DOHH2 (cell line): ENCODE data around the gene ARMC9.

ENCODE experiments used
- H3F3A ChIP-seq: fragments of 200-600 bp; sonication (generic), shearing (Covaris generic); 2 replicates; pipeline ENCODE4 v1.6.0; 2016; ENCODE audit warnings: antibody characterized with exemption, mild to moderate bottlenecking; ENCODE audit not compliant: control insufficient read depth, insufficient read depth
- H3K27ac ChIP-seq: fragments of 200-600 bp; sonication (generic); 2 replicates; pipeline ENCODE4 v1.5.1; 2014; ENCODE audit warnings: low read depth, mild to moderate bottlenecking, low read length, moderate library complexity
- H3K27me3 ChIP-seq: fragments of 200-600 bp; sonication (generic); 2 replicates; pipeline ENCODE4 v1.6.1; 2014; ENCODE audit warnings: mild to moderate bottlenecking, low read length, mixed read lengths; ENCODE audit not compliant: control insufficient read depth
- H3K36me3 ChIP-seq: fragments of 200-600 bp; sonication (generic); 2 replicates; pipeline ENCODE4 v1.6.1; 2014; ENCODE audit warnings: mild to moderate bottlenecking, low read length, moderate library complexity, mixed read lengths; ENCODE audit not compliant: control insufficient read depth
- H3K4me1 ChIP-seq: fragments of 200-600 bp; sonication (generic); 2 replicates; pipeline ENCODE4 v1.6.1; 2014; ENCODE audit warnings: mild to moderate bottlenecking, low read length, mixed read lengths; ENCODE audit not compliant: control insufficient read depth
- H3K4me2 ChIP-seq: fragments of 200-600 bp; sonication (generic); 2 replicates; pipeline ENCODE4 v1.6.0; 2014; ENCODE audit warnings: mild to moderate bottlenecking, low read length, moderate library complexity
- H3K4me3 ChIP-seq: fragments of 200-600 bp; sonication (generic); 2 replicates; pipeline ENCODE4 v1.5.1; 2014; ENCODE audit warnings: mild to moderate bottlenecking, low read length, mixed read lengths
- H3K79me2 ChIP-seq: fragments of 200-600 bp; sonication (generic); 2 replicates; pipeline ENCODE4 v1.6.1; 2014; ENCODE audit warnings: mild to moderate bottlenecking, low read length, mixed read lengths; ENCODE audit not compliant: control insufficient read depth
- H3K9me2 ChIP-seq: fragments of 200-600 bp; sonication (generic); replicated peaks from 2 replicates; pipeline ENCODE4 v1.6.1; 2014; ENCODE audit warnings: mild to moderate bottlenecking, low read length, mixed read lengths; ENCODE audit not compliant: control insufficient read depth
- H3K9me3 ChIP-seq: fragments of 200-600 bp; sonication (generic); 2 replicates; pipeline ENCODE4 v1.6.1; 2014; ENCODE audit warnings: antibody characterized with exemption, low read length, mixed read lengths; ENCODE audit not compliant: control insufficient read depth, insufficient read depth
- H4K20me1 ChIP-seq: fragments of 200-600 bp; sonication (generic); 2 replicates; pipeline ENCODE4 v1.6.0; 2014; ENCODE audit warnings: low read depth, mild to moderate bottlenecking, antibody characterized with exemption, low read length, moderate library complexity; ENCODE audit not compliant: control insufficient read depth, insufficient read depth
- EZH2phosphoT487 ChIP-seq: fragments of 200-600 bp; sonication (generic); IDR thresholded peaks from 2 replicates; pipeline ENCODE4 v1.6.1; 2017; ENCODE audit warnings: borderline replicate concordance, mild to moderate bottlenecking, antibody characterized with exemption, low read length, moderate library complexity, mixed read lengths
- TF ChIP-seq, protein P1 (sequence below): fragments of 200-600 bp; sonication (generic); IDR thresholded peaks from one replicate; pipeline ENCODE4 v1.5.1; 2014; ENCODE audit warnings: antibody characterized with exemption, mild to moderate bottlenecking, low read depth, low read length; ENCODE audit not compliant: poor library complexity, severe bottlenecking

Gene ARMC9

DNA sequence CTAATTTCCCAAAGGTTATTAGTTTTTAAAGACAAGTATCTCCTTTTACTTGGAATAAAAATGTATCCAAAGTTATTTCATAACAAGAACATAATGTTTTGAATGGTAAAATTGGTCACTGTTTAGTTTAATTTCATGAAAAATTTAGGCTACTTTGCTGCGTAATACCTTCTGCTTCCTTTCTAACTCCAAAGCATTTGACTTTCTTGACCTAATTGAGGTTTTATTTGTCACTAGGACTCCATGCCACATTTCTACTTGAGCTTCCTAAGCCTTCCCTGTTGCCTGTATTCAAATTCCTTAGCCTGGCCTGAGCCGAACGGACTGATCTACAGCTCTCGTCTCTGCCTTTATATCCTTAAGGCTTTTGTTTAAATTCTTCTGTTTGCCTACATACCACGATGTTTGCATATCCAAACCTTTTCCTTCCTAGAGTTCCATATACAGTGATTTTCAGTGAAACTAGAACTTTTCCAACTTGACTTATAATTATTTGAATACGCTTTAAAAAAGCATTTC is 25.1 kb downstream of the ARMC9 start:
- no peak overlapping the region for H3K4me2 ChIP-seq
- no peak overlapping the region for H3K27ac ChIP-seq
- no peaks in the 10 kb centered on the region for H3K36me3 ChIP-seq

DNA sequence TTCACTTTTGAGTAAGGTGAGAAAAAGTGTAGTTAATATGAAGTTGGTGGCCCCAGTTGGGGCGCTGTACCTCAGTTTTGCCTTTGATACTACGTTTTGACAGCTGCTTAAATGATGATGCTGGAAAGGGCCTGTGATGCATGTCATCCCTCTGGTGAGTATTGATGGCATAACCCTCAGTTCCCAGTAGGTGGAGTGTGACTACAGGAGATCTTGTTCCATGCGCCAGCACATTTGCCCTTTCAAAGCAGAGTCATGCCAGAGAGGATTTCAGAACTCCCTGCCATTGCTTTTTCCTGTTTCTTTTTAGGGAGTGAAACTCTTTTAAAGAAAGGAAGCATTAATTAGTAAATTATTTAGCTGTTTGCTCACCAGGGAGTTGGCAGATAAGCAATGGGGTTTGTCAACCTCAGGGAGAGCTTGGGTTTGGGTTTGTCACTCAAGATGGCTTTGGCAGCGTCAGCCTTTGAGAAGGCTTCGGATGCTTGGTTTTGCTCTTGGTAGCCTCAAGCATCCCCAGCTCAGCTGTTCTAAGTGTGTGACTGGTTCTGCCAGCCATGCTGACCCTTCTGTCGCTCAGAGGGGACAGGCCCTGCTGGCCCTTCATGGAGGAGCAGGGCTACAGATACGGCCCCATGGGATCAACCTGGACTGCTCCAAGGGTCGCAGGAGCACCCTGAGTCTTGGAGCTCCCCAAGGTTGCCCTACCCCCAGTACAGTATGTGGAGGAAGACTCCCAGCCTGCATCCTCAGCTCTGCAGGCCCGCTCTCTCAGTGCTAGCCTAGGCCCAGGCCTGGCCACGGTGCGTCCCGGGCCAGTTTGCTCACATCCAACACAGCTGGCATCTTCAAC is 29.1 kb downstream of the ARMC9 start:
- H4K20me1 ChIP-seq, result no peaks in the 10 kb centered on the region
- H3K9me3 ChIP-seq, result no peaks in the 10 kb centered on the region
- H3K36me3 ChIP-seq, result no peaks in the 10 kb centered on the region
- H3K27ac ChIP-seq, result peak overlapping the region; percentile 80
- peaks cover 44% of the 10 kb centered on the region for H3K4me1 ChIP-seq
- peaks cover 11% of the 10 kb centered on the region for H3F3A ChIP-seq
- no peaks in the 10 kb centered on the region for H3K27me3 ChIP-seq
- no peaks in the 10 kb centered on the region for H3K9me2 ChIP-seq
- H3K79me2 ChIP-seq, result no peaks in the 10 kb centered on the region
- H3K4me2 ChIP-seq, result peak overlapping the region; percentile 85
- TF ChIP-seq, protein P1, sequence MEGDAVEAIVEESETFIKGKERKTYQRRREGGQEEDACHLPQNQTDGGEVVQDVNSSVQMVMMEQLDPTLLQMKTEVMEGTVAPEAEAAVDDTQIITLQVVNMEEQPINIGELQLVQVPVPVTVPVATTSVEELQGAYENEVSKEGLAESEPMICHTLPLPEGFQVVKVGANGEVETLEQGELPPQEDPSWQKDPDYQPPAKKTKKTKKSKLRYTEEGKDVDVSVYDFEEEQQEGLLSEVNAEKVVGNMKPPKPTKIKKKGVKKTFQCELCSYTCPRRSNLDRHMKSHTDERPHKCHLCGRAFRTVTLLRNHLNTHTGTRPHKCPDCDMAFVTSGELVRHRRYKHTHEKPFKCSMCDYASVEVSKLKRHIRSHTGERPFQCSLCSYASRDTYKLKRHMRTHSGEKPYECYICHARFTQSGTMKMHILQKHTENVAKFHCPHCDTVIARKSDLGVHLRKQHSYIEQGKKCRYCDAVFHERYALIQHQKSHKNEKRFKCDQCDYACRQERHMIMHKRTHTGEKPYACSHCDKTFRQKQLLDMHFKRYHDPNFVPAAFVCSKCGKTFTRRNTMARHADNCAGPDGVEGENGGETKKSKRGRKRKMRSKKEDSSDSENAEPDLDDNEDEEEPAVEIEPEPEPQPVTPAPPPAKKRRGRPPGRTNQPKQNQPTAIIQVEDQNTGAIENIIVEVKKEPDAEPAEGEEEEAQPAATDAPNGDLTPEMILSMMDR, result peak; percentile 66
- TF ChIP-seq EZH2phosphoT487, result no peak
- peak overlapping the region; percentile 58 for H3K4me3 ChIP-seq

More for the DNA sequence above, 25.1 kb downstream of the ARMC9 start:
- Histone ChIP-seq H3F3A (peaks cover 1% of the 10 kb centered on the region), H4K20me1 (no peaks in the 10 kb centered on the region), H3K79me2 (no peaks in the 10 kb centered on the region), H3K4me3 (no peak overlapping the region), H3K27me3 (no peaks in the 10 kb centered on the region), H3K9me3 (no peaks in the 10 kb centered on the region), H3K4me1 (peaks cover 25% of the 10 kb centered on the region), H3K9me2 (no peaks in the 10 kb centered on the region)
- TF ChIP-seq, protein P1, result no peak
- no peak for TF ChIP-seq EZH2phosphoT487

DNA sequence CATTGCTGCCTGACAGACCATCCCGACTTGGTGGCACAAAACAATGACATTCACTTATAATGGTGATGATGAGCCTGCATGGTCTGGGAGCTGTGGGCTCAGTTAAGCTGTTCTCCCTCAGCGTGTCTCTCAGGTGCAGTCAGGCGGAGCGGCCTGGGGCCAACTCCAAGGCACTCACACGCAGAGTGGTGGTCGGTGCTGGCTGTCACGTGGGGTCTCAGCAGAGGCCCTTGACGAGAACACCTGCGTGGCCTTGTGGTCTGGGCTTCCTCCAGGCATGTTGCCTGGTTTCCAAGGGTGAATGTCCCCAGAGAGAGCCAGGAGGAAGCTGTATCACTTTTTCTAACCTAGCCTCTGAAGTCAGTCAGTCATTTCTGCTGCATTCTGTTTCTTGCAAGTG is 29.8 kb downstream of the ARMC9 start:
- H3K4me3 ChIP-seq, result peak overlapping the region; percentile 58
- peaks cover 44% of the 10 kb centered on the region for H3K4me1 ChIP-seq
- H3K27ac ChIP-seq, result peak overlapping the region; percentile 80

More for the DNA sequence above, 29.8 kb downstream of the ARMC9 start:
- Histone ChIP-seq H3F3A (peaks cover 11% of the 10 kb centered on the region), H3K27me3 (no peaks in the 10 kb centered on the region), H4K20me1 (no peaks in the 10 kb centered on the region), H3K79me2 (no peaks in the 10 kb centered on the region), H3K36me3 (no peaks in the 10 kb centered on the region), H3K4me2 (peak overlapping the region; percentile 85), H3K9me3 (no peaks in the 10 kb centered on the region), H3K9me2 (no peaks in the 10 kb centered on the region)
- TF ChIP-seq, protein P1, result no peak
- TF ChIP-seq EZH2phosphoT487, result no peak
